ENCODE data around the gene DLGAP4. TPM values are rescaled to one million over a fixed set of nuclear protein-coding genes. Genes with fewer than 3 reads are reported as not detected.
"Not testable (repeated sequence)": the region's sequence is repeated elsewhere in the genome, so short reads cannot be mapped to it uniquely, and the experiment has no call there.

Gene DLGAP4
- total RNA-seq, 1 experiment from 2014 or later: 40.3 TPM

DNA sequence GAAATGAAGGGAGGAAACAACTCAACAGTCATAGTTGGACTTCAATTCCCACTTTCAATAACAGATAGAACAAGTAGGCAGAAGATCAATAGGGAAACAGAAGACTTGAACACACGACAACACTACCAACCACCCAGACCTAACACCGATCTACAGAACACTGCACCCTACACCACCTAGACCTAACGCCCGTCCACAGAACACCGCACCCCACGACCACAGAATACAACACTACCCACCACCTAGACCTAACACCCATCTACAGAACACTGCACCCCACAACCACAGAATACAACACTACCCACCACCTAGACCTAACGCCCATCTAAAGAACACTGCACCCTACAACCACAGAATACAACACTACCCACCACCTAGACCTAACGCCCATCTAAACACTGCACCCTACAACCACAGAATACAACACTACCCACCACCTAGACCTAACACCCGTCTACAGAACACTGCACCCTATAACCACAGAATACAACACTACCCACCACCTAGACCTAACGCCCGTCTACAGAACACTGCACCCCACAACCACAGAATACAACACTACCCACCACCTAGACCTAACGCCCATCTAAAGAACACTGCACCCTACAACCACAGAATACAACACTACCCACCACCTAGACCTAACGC lies 258.1 kb downstream of the DLGAP4 start:
- H3K27me3 ChIP-seq (ENCODE audit: insufficient read depth, low read length); DNase-seq (ENCODE audit: low read depth, low spot score); CTCF ChIA-PET; H3K4me2 ChIP-seq (ENCODE audit: low read length); H2AFZ ChIP-seq (ENCODE audit: low read depth, low read length, poor library complexity, severe bottlenecking); H3K27ac ChIP-seq (ENCODE audit: low read depth, low read length); RAD21 ChIA-PET (ENCODE audit: low non-redundant PET in 1 of 2, low total read pairs in 2 of 2, uncharacterized antibody in 2 of 2, unreplicated experiment in 2 of 2); BruUV-seq (replicated peaks); H3K4me1 ChIP-seq (ENCODE audit: control insufficient read depth in 1 of 2, insufficient read depth in 2 of 2, low read length in 2 of 2); H3K4me3 ChIP-seq (replicated peaks in 1 of 2; ENCODE audit: low read depth in 1 of 2, low read length in 2 of 2); H3K9ac ChIP-seq (ENCODE audit: low read length); H4K20me1 ChIP-seq (ENCODE audit: insufficient read depth); H3K9me2 ChIP-seq (ENCODE audit: insufficient read depth); H3K36me3 ChIP-seq (ENCODE audit: control insufficient read depth in 1 of 2, insufficient read depth in 2 of 2, low read length in 2 of 2); H3K9me3 ChIP-seq (ENCODE audit: control insufficient read depth in 1 of 2, insufficient read depth in 1 of 2, low read depth in 1 of 2, low read length in 2 of 2); POLR2A ChIA-PET; ATAC-seq; H3K79me2 ChIP-seq (ENCODE audit: insufficient read depth, low read length); intact Hi-C loops (cut with micrococcal nuclease): not testable (repeated sequence)

DNA sequence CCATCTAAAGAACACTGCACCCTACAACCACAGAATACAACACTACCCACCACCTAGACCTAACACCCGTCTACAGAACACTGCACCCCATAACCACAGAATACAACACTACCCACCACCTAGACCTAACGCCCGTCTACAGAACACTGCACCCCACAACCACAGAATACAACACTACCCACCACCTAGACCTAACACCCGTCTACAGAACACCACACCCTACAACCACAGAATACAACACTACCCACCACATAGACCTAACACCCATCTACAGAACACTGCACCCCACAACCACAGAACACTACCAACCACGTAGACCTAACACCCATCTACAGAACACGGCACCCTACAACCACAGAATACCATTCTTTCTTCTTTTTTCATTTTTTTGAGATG lies 258.6 kb downstream of the DLGAP4 start:
- RAD21 ChIA-PET (ENCODE audit: low non-redundant PET in 1 of 2, low total read pairs in 2 of 2, uncharacterized antibody in 2 of 2, unreplicated experiment in 2 of 2); H3K9me3 ChIP-seq (ENCODE audit: control insufficient read depth in 1 of 2, insufficient read depth in 1 of 2, low read depth in 1 of 2, low read length in 2 of 2); POLR2A ChIA-PET; H3K27me3 ChIP-seq (ENCODE audit: insufficient read depth, low read length); H3K9ac ChIP-seq (ENCODE audit: low read length); ATAC-seq; H2AFZ ChIP-seq (ENCODE audit: low read depth, low read length, poor library complexity, severe bottlenecking); CTCF ChIA-PET; DNase-seq (ENCODE audit: low read depth, low spot score); H3K4me1 ChIP-seq (ENCODE audit: control insufficient read depth in 1 of 2, insufficient read depth in 2 of 2, low read length in 2 of 2); H3K79me2 ChIP-seq (ENCODE audit: insufficient read depth, low read length); H4K20me1 ChIP-seq (ENCODE audit: insufficient read depth); H3K27ac ChIP-seq (ENCODE audit: low read depth, low read length); H3K9me2 ChIP-seq (ENCODE audit: insufficient read depth); H3K4me2 ChIP-seq (ENCODE audit: low read length); H3K36me3 ChIP-seq (ENCODE audit: control insufficient read depth in 1 of 2, insufficient read depth in 2 of 2, low read length in 2 of 2); BruUV-seq (replicated peaks); H3K4me3 ChIP-seq (replicated peaks in 1 of 2; ENCODE audit: low read depth in 1 of 2, low read length in 2 of 2); intact Hi-C loops (cut with micrococcal nuclease): not testable (repeated sequence)

DNA sequence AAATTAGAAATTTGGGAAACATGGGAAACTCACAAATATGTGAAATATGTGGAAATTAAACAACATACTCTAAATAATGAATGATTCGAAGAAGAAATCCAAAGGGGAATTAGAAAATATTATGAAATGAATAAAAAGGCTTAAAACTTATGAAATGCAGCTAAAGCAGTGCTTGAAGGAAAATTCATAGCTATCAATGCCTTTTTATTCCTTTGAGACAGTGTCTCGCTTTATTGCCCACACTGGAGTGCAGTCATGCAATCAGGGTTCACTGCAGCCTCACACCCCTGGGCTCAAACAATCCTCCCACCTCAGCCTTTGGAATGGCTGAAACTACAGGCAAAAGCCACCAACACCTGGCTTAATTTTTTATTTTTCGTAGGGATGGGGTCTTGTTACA lies 259.4 kb downstream of the DLGAP4 start:
- Histone ChIP-seq H3K4me2 (ENCODE audit: low read length) (no peak overlapping the region), H3K4me3 (replicated peaks in 1 of 2; ENCODE audit: low read depth in 1 of 2, low read length in 2 of 2) (no peak overlapping the region), H3K27me3 (ENCODE audit: insufficient read depth, low read length) (no peaks in the 10 kb centered on the region), H4K20me1 (ENCODE audit: insufficient read depth) (no peaks in the 10 kb centered on the region), H3K9me3 (ENCODE audit: control insufficient read depth in 1 of 2, insufficient read depth in 1 of 2, low read depth in 1 of 2, low read length in 2 of 2) (peaks cover 0 to 4% of the 10 kb centered on the region in 2 experiments; a peak in 1 of 4 replicates), H3K4me1 (ENCODE audit: control insufficient read depth in 1 of 2, insufficient read depth in 2 of 2, low read length in 2 of 2) (peaks cover 0 to 6% of the 10 kb centered on the region in 2 experiments; a peak in 1 of 4 replicates), H3K36me3 (ENCODE audit: control insufficient read depth in 1 of 2, insufficient read depth in 2 of 2, low read length in 2 of 2) (no peaks in the 10 kb centered on the region), H3K27ac (ENCODE audit: low read depth, low read length) (no peak overlapping the region), H2AFZ (ENCODE audit: low read depth, low read length, poor library complexity, severe bottlenecking) (no peak overlapping the region), H3K79me2 (ENCODE audit: insufficient read depth, low read length) (no peaks in the 10 kb centered on the region), H3K9ac (ENCODE audit: low read length) (no peak overlapping the region), H3K9me2 (ENCODE audit: insufficient read depth) (no peaks in the 10 kb centered on the region)
- intact Hi-C loops (cut with micrococcal nuclease): no loop called here
- ChIA-PET POLR2A (no interaction called here), CTCF (no interaction called here), RAD21 (ENCODE audit: low non-redundant PET in 1 of 2, low total read pairs in 2 of 2, uncharacterized antibody in 2 of 2, unreplicated experiment in 2 of 2) (no interaction called here)
- no peak for DNase-seq (ENCODE audit: low read depth, low spot score)
- no peak for ATAC-seq
- BruUV-seq (replicated peaks): no TSS peak
- TF ChIP-seq TCF7L2 (IDR thresholded peaks at IDR 0.05; ENCODE audit: borderline replicate concordance, extremely low read depth, insufficient read depth, insufficient read length) (no peak), POLR2AphosphoS5 (IDR thresholded peaks at IDR 0.05; ENCODE audit: low read depth, low read length) (no peak), CEBPB (IDR thresholded peaks at IDR 0.05; ENCODE audit: low read depth) (no peak), ZFX (IDR thresholded peaks at IDR 0.05) (no peak), SRF (IDR thresholded peaks at IDR 0.05; ENCODE audit: low read depth) (no peak), POLR2A (IDR thresholded peaks at IDR 0.05; ENCODE audit: borderline replicate concordance, extremely low read depth, insufficient read depth, insufficient read length) (no peak), ZNF274 (IDR thresholded peaks at IDR 0.05; ENCODE audit: low read depth, low read length) (no peak), EGR1 (IDR thresholded peaks at IDR 0.05; ENCODE audit: low read depth) (no peak), SP1 (IDR thresholded peaks at IDR 0.05; ENCODE audit: low read depth) (no peak), ELF1 (IDR thresholded peaks at IDR 0.05; ENCODE audit: borderline replicate concordance, low read depth) (no peak)
- TF ChIP-seq, protein P1, sequence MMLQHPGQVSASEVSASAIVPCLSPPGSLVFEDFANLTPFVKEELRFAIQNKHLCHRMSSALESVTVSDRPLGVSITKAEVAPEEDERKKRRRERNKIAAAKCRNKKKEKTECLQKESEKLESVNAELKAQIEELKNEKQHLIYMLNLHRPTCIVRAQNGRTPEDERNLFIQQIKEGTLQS (IDR thresholded peaks at IDR 0.05): no peak
- TF ChIP-seq, protein P2, sequence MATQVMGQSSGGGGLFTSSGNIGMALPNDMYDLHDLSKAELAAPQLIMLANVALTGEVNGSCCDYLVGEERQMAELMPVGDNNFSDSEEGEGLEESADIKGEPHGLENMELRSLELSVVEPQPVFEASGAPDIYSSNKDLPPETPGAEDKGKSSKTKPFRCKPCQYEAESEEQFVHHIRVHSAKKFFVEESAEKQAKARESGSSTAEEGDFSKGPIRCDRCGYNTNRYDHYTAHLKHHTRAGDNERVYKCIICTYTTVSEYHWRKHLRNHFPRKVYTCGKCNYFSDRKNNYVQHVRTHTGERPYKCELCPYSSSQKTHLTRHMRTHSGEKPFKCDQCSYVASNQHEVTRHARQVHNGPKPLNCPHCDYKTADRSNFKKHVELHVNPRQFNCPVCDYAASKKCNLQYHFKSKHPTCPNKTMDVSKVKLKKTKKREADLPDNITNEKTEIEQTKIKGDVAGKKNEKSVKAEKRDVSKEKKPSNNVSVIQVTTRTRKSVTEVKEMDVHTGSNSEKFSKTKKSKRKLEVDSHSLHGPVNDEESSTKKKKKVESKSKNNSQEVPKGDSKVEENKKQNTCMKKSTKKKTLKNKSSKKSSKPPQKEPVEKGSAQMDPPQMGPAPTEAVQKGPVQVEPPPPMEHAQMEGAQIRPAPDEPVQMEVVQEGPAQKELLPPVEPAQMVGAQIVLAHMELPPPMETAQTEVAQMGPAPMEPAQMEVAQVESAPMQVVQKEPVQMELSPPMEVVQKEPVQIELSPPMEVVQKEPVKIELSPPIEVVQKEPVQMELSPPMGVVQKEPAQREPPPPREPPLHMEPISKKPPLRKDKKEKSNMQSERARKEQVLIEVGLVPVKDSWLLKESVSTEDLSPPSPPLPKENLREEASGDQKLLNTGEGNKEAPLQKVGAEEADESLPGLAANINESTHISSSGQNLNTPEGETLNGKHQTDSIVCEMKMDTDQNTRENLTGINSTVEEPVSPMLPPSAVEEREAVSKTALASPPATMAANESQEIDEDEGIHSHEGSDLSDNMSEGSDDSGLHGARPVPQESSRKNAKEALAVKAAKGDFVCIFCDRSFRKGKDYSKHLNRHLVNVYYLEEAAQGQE (IDR thresholded peaks at IDR 0.05; ENCODE audit: low read depth): no peak
